Measurements from ENCODE around the gene FLT4. TPM values are rescaled to one million over a fixed set of nuclear protein-coding genes. Genes with fewer than 3 reads are reported as not detected.

FLT4 gene
- total and polyA plus RNA-seq, 2 of the 13 experiments (the other 11 are each of a cell fraction or from before 2014, with no cell fraction given), result not detected

DNA sequence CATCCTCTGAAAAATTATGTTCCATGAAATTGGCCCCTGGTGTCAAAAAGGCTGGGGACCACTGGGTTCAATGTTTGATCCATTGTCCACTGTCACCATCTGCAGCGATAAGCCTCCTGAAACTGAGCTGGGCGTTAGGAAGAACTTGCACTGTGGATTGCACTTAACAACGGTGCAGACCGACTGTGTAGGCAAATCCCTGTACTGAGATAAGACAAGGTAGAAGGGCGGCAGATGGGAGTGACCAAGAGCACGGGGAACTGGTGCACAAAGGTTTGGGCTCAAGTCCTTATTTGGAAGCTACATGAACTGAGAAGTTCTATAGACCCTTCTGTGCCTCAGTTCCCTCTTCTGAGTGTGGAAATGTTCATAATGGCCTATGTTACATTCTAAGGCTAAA, 41.6 kb upstream of the FLT4 start:
- no peak overlapping the region for H3K27ac ChIP-seq (ENCODE audit: extremely low read length, insufficient read depth, low read length)
- H3K36me3 ChIP-seq (replicated peaks in 1 of 2; ENCODE audit: control insufficient read depth in 1 of 2, insufficient read depth in 2 of 2, low read length in 2 of 2), result no peaks in the 10 kb centered on the region
- no peaks in the 10 kb centered on the region for H3K4me1 ChIP-seq (ENCODE audit: insufficient read depth, low read length)
- no peak for DNase-seq (ENCODE audit: low spot score)
- no peaks in the 10 kb centered on the region for H3K9me3 ChIP-seq (ENCODE audit: low read length)
- H3K4me3 ChIP-seq (replicated peaks in 1 of 3; ENCODE audit: insufficient read depth in 1 of 3, low read depth in 2 of 3, low read length in 3 of 3), result no peak overlapping the region
- H3K27me3 ChIP-seq (ENCODE audit: control insufficient read depth in 1 of 2, insufficient read depth in 2 of 2, low read length in 2 of 2), result peaks cover 0 to 17% of the 10 kb centered on the region in 2 experiments; a peak in 4 of 5 replicates
- intact Hi-C loops (cut with micrococcal nuclease; ENCODE audit: unreplicated experiment) (no loop called here), in situ Hi-C loops (cut with HindIII; ENCODE audit: extremely low pct_ligation_motif_present, low pct_unique_long_range_greater_than_20kb) (no loop called here)
- H3K79me2 ChIP-seq (ENCODE audit: insufficient read depth, low read length), result no peaks in the 10 kb centered on the region
- no peak overlapping the region for H2AFZ ChIP-seq (ENCODE audit: low read length)
- H3K4me2 ChIP-seq (ENCODE audit: low read depth, low read length), result no peak overlapping the region
- ChIA-PET POLR2A (no interaction called here), CTCF (ENCODE audit: low intra/inter-chr PET ratio, low total read pairs) (no interaction called here)
- no TSS peak for BruUV-seq (replicated peaks)
- FAIRE-seq, result no peak
- WGBS (ENCODE audit: low lambda C conversion rate), result 16% methylated on average over 6 of the region's 6 CpGs
- H4K20me1 ChIP-seq (ENCODE audit: insufficient read depth, low read length), result no peaks in the 10 kb centered on the region
- H3K9ac ChIP-seq (ENCODE audit: insufficient read depth, low read depth, low read length), result no peak overlapping the region
- no peak for ATAC-seq
- no peak for TF ChIP-seq ARID2 (CRISPR knock-in tag; IDR thresholded peaks at IDR 0.05; ENCODE audit: borderline replicate concordance)
- TF ChIP-seq, protein P1, sequence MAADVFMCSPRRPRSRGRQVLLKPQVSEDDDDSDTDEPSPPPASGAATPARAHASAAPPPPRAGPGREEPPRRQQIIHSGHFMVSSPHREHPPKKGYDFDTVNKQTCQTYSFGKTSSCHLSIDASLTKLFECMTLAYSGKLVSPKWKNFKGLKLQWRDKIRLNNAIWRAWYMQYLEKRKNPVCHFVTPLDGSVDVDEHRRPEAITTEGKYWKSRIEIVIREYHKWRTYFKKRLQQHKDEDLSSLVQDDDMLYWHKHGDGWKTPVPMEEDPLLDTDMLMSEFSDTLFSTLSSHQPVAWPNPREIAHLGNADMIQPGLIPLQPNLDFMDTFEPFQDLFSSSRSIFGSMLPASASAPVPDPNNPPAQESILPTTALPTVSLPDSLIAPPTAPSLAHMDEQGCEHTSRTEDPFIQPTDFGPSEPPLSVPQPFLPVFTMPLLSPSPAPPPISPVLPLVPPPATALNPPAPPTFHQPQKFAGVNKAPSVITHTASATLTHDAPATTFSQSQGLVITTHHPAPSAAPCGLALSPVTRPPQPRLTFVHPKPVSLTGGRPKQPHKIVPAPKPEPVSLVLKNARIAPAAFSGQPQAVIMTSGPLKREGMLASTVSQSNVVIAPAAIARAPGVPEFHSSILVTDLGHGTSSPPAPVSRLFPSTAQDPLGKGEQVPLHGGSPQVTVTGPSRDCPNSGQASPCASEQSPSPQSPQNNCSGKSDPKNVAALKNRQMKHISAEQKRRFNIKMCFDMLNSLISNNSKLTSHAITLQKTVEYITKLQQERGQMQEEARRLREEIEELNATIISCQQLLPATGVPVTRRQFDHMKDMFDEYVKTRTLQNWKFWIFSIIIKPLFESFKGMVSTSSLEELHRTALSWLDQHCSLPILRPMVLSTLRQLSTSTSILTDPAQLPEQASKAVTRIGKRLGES (CRISPR knock-in tag; IDR thresholded peaks at IDR 0.05; ENCODE audit: borderline replicate concordance), result no peak
- no peak for TF ChIP-seq HDAC2 (CRISPR knock-in tag; IDR thresholded peaks at IDR 0.05)
- TF ChIP-seq ATRX (CRISPR knock-in tag; IDR thresholded peaks at IDR 0.05; ENCODE audit: borderline replicate concordance), result no peak
- no peak for TF ChIP-seq ZNF569 (CRISPR knock-in tag; IDR thresholded peaks at IDR 0.05; ENCODE audit: borderline replicate concordance)
- no peak for TF ChIP-seq NKX3-1 (CRISPR knock-in tag; IDR thresholded peaks at IDR 0.05)
- TF ChIP-seq MED8 (CRISPR knock-in tag; IDR thresholded peaks at IDR 0.05; ENCODE audit: insufficient replicate concordance), result no peak
- no peak for TF ChIP-seq ZNF382 (CRISPR knock-in tag; IDR thresholded peaks at IDR 0.05; ENCODE audit: borderline replicate concordance)
- no peak for TF ChIP-seq CHD2 (IDR thresholded peaks at IDR 0.05; ENCODE audit: low read depth, low read length)
